ENCODE results near the gene RTF2. TPM values are rescaled to one million over a fixed set of nuclear protein-coding genes. Genes with fewer than 3 reads are reported as not detected.

Gene RTF2
- total and polyA plus RNA-seq, 2 of the 4 experiments (the other 2 are of a cell fraction) = 102 to 109 TPM

DNA sequence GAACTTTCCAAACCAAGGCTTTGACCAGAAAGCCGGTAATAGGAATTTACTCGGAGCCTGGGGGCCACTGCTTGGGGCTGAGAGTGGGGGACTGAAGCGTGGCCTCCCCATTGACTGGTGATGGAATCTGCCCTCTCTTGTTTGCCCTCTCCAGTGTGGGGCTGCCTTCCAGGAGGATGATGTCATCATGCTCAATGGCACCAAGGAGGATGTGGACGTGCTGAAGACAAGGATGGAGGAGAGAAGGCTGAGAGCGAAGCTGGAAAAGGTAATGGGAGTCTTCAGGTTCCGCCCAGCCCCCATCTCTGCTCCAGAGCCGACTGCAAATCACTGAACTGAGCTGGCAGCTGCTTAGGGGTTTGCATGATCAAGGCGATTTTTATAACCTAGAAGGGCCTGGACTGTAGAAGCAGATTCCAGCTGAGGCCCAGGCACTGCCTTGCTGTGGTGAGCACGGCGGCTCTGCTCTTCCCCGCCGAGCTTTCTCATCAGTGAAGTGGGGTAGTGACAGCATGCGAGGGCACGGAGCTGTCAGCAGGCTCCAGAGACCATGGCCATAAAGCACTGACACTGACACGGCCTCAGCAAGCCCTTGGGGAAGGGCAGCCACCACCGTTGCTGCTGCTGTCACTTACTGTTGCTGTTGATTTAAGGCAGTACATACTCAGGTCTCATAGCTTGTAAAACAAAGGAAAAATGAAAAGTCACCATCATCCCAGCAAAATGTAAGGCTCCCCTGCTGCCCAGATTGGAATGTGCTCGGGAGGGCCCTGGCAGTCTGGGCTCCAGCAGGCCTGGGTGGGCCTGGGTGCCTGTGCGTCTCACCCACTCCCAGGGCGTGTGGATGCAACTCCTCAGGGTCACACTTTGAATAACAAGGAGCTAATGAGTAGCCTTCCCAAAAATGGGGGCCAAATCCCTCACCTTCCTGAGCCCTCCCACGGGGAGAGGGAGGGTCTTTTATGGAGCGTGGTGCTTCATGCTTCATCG, 45.0 kb downstream of the RTF2 start:
- Histone ChIP-seq H3K4me3 (ENCODE audit: insufficient read depth, low read depth, low read length) (no peak overlapping the region), H3K27ac (ENCODE audit: insufficient read depth, low read length) (no peak overlapping the region), H3K23ac (ENCODE audit: low read depth, low read length) (no peak overlapping the region), H3K4ac (ENCODE audit: low read depth, low read length) (no peak overlapping the region), H2AFZ (replicated peaks; ENCODE audit: low read length, poor library complexity) (no peak overlapping the region), H3K14ac (replicated peaks; ENCODE audit: low read depth, low read length) (no peak overlapping the region), H3K9ac (ENCODE audit: low read depth, low read length) (no peak overlapping the region), H2AK9ac (replicated peaks; ENCODE audit: low read depth, low read length, poor library complexity) (no peak overlapping the region), H3K4me1 (ENCODE audit: control insufficient read depth, insufficient read depth, low read length) (peaks cover 2% of the 10 kb centered on the region; the same call in 1 of the 2 replicates), H3K9me3 (ENCODE audit: control insufficient read depth, insufficient read depth, low read length) (no peaks in the 10 kb centered on the region), H2AK5ac (ENCODE audit: low read depth, low read length) (no peak overlapping the region), H4K20me1 (ENCODE audit: insufficient read depth, low read length) (peaks cover 4% of the 10 kb centered on the region; the same call in 1 of the 2 replicates), H3K18ac (ENCODE audit: low read depth, low read length) (no peak overlapping the region), H4K91ac (ENCODE audit: insufficient read depth, low read depth, low read length) (no peak overlapping the region), H2BK20ac (ENCODE audit: low read depth, low read length) (no peak overlapping the region), H2BK120ac (ENCODE audit: low read depth, low read length) (no peak overlapping the region), H3K56ac (ENCODE audit: extremely low read depth, insufficient read depth, low read length) (no peak overlapping the region), H3K9me1 (ENCODE audit: insufficient read depth, low read length) (peaks cover 9% of the 10 kb centered on the region; the same call in 1 of the 2 replicates), H3K27me3 (ENCODE audit: control insufficient read depth, insufficient read depth, low read length) (no peaks in the 10 kb centered on the region), H3K36me3 (ENCODE audit: control insufficient read depth, insufficient read depth, low read length) (peaks cover 29% of the 10 kb centered on the region), H2BK5ac (ENCODE audit: low read depth, low read length, poor library complexity, severe bottlenecking) (no peak overlapping the region), H3K79me1 (ENCODE audit: low read depth in 1 of 2, low read length in 2 of 2) (peaks cover 6 to 24% of the 10 kb centered on the region in 2 experiments; a peak in 2 of 4 replicates), H4K8ac (ENCODE audit: low read depth in 2 of 2, low read length in 2 of 2) (no peak overlapping the region), H3K4me2 (ENCODE audit: low read depth, low read length) (no peak overlapping the region), H4K5ac (ENCODE audit: low read depth, low read length) (no peak overlapping the region), H2BK15ac (ENCODE audit: low read depth, low read length) (no peak overlapping the region)
- no TSS peak for BruUV-seq (replicated peaks)
- dilution Hi-C loops (cut with HindIII; ENCODE audit: low sequenced_read_pairs, unreplicated experiment) = no loop called here
- peak; percentile 39; the same call in 1 of the 2 replicates for ATAC-seq (ENCODE audit: low read depth)
- peak; percentile 7 for DNase-seq
- TF ChIP-seq, protein P1, sequence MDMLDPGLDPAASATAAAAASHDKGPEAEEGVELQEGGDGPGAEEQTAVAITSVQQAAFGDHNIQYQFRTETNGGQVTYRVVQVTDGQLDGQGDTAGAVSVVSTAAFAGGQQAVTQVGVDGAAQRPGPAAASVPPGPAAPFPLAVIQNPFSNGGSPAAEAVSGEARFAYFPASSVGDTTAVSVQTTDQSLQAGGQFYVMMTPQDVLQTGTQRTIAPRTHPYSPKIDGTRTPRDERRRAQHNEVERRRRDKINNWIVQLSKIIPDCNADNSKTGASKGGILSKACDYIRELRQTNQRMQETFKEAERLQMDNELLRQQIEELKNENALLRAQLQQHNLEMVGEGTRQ (IDR thresholded peaks at IDR 0.05; ENCODE audit: low read depth, low read length) = no peak
- TF ChIP-seq NFE2L2 (IDR thresholded peaks at IDR 0.05; ENCODE audit: low read depth, low read length) (no peak), RFX5 (IDR thresholded peaks at IDR 0.05; ENCODE audit: low read depth, low read length) (no peak), RCOR1 (IDR thresholded peaks at IDR 0.05; ENCODE audit: insufficient replicate concordance, low read length) (no peak), RAD21 (IDR thresholded peaks at IDR 0.05; ENCODE audit: low read length) (no peak), FOS (IDR thresholded peaks at IDR 0.05; ENCODE audit: low read depth, low read length) (no peak), MAFK (IDR thresholded peaks at IDR 0.05; ENCODE audit: low read depth, low read length) (no peak), BHLHE40 (IDR thresholded peaks at IDR 0.05; ENCODE audit: low read depth, low read length) (no peak), SMC3 (IDR thresholded peaks at IDR 0.05; ENCODE audit: low read depth, low read length) (no peak), MAZ (IDR thresholded peaks at IDR 0.05; ENCODE audit: borderline replicate concordance, low read depth, low read length) (no peak), CHD1 (IDR thresholded peaks at IDR 0.05; ENCODE audit: low read depth, low read length) (no peak), POLR2A (IDR thresholded peaks at IDR 0.05; ENCODE audit: low read depth, low read length) (no peak)
- TF ChIP-seq, protein P2, sequence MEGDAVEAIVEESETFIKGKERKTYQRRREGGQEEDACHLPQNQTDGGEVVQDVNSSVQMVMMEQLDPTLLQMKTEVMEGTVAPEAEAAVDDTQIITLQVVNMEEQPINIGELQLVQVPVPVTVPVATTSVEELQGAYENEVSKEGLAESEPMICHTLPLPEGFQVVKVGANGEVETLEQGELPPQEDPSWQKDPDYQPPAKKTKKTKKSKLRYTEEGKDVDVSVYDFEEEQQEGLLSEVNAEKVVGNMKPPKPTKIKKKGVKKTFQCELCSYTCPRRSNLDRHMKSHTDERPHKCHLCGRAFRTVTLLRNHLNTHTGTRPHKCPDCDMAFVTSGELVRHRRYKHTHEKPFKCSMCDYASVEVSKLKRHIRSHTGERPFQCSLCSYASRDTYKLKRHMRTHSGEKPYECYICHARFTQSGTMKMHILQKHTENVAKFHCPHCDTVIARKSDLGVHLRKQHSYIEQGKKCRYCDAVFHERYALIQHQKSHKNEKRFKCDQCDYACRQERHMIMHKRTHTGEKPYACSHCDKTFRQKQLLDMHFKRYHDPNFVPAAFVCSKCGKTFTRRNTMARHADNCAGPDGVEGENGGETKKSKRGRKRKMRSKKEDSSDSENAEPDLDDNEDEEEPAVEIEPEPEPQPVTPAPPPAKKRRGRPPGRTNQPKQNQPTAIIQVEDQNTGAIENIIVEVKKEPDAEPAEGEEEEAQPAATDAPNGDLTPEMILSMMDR (conservative IDR thresholded peaks at IDR 0.05; ENCODE audit: low read depth, low read length) = no peak
- TF ChIP-seq, protein P3, sequence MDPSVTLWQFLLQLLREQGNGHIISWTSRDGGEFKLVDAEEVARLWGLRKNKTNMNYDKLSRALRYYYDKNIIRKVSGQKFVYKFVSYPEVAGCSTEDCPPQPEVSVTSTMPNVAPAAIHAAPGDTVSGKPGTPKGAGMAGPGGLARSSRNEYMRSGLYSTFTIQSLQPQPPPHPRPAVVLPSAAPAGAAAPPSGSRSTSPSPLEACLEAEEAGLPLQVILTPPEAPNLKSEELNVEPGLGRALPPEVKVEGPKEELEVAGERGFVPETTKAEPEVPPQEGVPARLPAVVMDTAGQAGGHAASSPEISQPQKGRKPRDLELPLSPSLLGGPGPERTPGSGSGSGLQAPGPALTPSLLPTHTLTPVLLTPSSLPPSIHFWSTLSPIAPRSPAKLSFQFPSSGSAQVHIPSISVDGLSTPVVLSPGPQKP (IDR thresholded peaks at IDR 0.05; ENCODE audit: borderline replicate concordance, low read depth, low read length) = no peak
- POLR2A ChIA-PET (ENCODE audit: unreplicated experiment) = no interaction called here
- intact Hi-C loops (cut with micrococcal nuclease) = loop anchor here (5.0 kb wide), 1 partner anchor 1936 kb away; no protein-coding TSS in a partner anchor
- in situ Hi-C loops (cut with MboI; ENCODE audit: low sequenced_read_pairs) = no loop called here
- CTCF ChIA-PET = interaction anchor here (1.2 kb wide), 1 partner anchor 10 kb away, joined by 4 read pairs; no protein-coding TSS in a partner anchor
- WGBS, 2 experiments (ENCODE audit: extremely low coverage in 2 of 2, insufficient read length in 1 of 2) = 100% methylated on average over 4 of the region's 22 CpGs; no CpG with 5 or more reads in 1 of the 2 experiments
